Lung (tissue), 12 donors: Measurements from ENCODE around the gene LYSMD4. TPM values are rescaled to one million over a fixed set of nuclear protein-coding genes. Genes with fewer than 3 reads are reported as not detected.

Source experiments
- ATAC-seq: fragments of 200-7000 bp; cut with Tn5 transposase; one replicate; pipeline ENCODE4 v1.9.1; 2020; ENCODE audit warnings: moderate number of reproducible peaks; ENCODE audit not compliant: insufficient read depth, low FRiP score
- DNase-seq, 3 donors: peaks; one replicate each; pipeline ENCODE4 v3.0.0-alpha.2; 2013 to 2017
- H3K27ac ChIP-seq, 2 donors: one replicate each; pipeline ENCODE4 v1.5.1; 2013; ENCODE audit warnings: mild to moderate bottlenecking in 2 of 2, moderate library complexity in 2 of 2, control low read depth in 1 of 2, inconsistent platforms in 1 of 2, low read depth in 1 of 2, low read length in 1 of 2
- H3K27me3 ChIP-seq, 3 donors: one replicate each; pipeline ENCODE4 v1.5.1; 2013; ENCODE audit warnings: low read length in 2 of 3; ENCODE audit not compliant: control insufficient read depth in 3 of 3, insufficient read depth in 3 of 3
- H3K36me3 ChIP-seq, 4 donors: one replicate each; pipeline ENCODE4 v1.5.1; 2013; ENCODE audit warnings: low read length in 4 of 4, mild to moderate bottlenecking in 1 of 4, moderate library complexity in 1 of 4; ENCODE audit not compliant: control insufficient read depth in 4 of 4, insufficient read depth in 4 of 4
- H3K4me1 ChIP-seq, 5 donors: one replicate each; pipeline ENCODE4 v1.5.1; 2013; ENCODE audit warnings: low read length in 5 of 5, mild to moderate bottlenecking in 2 of 5, moderate library complexity in 1 of 5; ENCODE audit not compliant: control insufficient read depth in 5 of 5, insufficient read depth in 5 of 5
- H3K4me3 ChIP-seq: one replicate; pipeline ENCODE4 v1.5.1; 2013; ENCODE audit warnings: mild to moderate bottlenecking, control low read depth, moderate library complexity
- H3K9ac ChIP-seq, 2 donors: one replicate each; pipeline ENCODE4 v1.5.1; 2013; ENCODE audit warnings: low read length in 2 of 2, control low read depth in 1 of 2; ENCODE audit not compliant: insufficient read depth in 1 of 2
- H3K9me3 ChIP-seq, 4 donors: one replicate each; pipeline ENCODE4 v1.5.1; 2013; ENCODE audit warnings: low read length in 3 of 4, mild to moderate bottlenecking in 1 of 4, moderate library complexity in 1 of 4; ENCODE audit not compliant: control insufficient read depth in 4 of 4, insufficient read depth in 3 of 4
- WGBS, 2 donors: extraction: QIAGEN DNeasy Blood & Tissue Kit; methylation state at CpG; one replicate each; pipeline ENCODE4 v1.1.7; 2013; 5-methylcytosine and 5-hydroxymethylcytosine counted together
- polyA plus RNA-seq, 2 donors: library from polyadenylated mRNA; stranded (reverse); fragments of 200-250 nt; gene quantifications; one replicate each; pipeline ENCODE4 v1.2.1, GENCODE V29; 2013
- total RNA-seq, 2 donors: library from RNA; depleted of rRNA in 1 of 2; stranded (reverse); fragments of >200 nt in 1 of 2; gene quantifications; one replicate each; pipeline ENCODE4 v1.2.1, GENCODE V29; 2014 to 2021
- TF ChIP-seq, protein P1 (sequence below): IDR thresholded peaks from 2 replicates; pipeline ENCODE4 v1.5.1; 2012; ENCODE audit warnings: mild to moderate bottlenecking; ENCODE audit errors: control extremely low read depth, extremely low read depth
- donor health status: control.
- donor health status: control.
- donor health status: Bipolar disorder and iron deficiency.
- donor health status: healthy.
- donor health status: DM: yes; HTN: yes; CAD: no.

The LYSMD4 gene
- total and polyA plus RNA-seq, 4 donors = 3.7 to 12.4 (median 9.5) TPM

DNA sequence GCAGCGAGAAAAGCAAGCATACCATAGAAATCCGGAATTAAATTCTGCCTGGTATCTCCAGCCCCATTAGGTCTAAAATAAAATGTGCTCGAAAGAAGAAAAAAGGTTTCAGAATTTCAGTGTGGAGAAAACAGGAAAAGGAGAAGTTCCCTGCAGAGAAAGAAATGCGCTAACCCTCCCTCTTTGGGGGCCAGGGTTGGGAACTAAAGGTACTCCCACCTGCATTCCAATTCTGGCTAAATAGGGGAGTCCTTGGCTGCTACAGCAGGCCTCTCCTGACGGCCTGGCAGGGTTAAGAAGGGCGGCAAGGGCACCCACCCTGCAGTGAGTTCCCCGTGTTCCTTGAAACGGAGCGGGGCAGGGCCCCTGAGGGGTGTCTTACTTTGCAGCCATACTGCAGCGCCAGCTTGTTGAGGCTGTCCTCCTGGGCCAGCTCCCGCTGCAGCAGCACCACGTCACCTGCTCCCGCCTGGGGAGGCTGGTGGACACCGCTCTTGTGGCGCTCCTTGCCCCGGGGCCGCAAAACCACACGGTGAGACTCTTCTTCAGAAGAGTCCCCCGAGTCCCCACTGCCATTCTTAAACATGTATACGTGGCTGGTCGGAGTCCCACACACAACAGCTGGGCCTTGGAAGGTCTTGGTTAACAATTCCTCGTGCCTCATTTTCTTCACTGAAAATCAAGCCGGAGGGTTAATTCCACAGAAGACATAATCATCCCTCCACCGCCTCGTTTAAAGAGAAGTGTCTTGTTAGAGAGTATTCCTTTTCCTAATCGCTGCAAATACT, 1.7 kb downstream of the LYSMD4 start:
- Histone ChIP-seq H3K4me3 (no peak overlapping the region), H3K9ac (peak overlapping the region in 1 of 2 donors; percentile 75), H3K27me3 (no peaks in the 10 kb centered on the region), H3K36me3 (peaks cover 0 to 10% (median 2%) of the 10 kb centered on the region in 4 donors), H3K9me3 (no peaks in the 10 kb centered on the region), H3K4me1 (peaks cover 0 to 49% (median 20%) of the 10 kb centered on the region in 5 donors), H3K27ac (peak overlapping the region in 1 of 2 donors; percentile 2)
- 87 to 90% methylated on average over 26 of the region's 26 CpGs for WGBS, 2 donors
- TF ChIP-seq, protein P1, sequence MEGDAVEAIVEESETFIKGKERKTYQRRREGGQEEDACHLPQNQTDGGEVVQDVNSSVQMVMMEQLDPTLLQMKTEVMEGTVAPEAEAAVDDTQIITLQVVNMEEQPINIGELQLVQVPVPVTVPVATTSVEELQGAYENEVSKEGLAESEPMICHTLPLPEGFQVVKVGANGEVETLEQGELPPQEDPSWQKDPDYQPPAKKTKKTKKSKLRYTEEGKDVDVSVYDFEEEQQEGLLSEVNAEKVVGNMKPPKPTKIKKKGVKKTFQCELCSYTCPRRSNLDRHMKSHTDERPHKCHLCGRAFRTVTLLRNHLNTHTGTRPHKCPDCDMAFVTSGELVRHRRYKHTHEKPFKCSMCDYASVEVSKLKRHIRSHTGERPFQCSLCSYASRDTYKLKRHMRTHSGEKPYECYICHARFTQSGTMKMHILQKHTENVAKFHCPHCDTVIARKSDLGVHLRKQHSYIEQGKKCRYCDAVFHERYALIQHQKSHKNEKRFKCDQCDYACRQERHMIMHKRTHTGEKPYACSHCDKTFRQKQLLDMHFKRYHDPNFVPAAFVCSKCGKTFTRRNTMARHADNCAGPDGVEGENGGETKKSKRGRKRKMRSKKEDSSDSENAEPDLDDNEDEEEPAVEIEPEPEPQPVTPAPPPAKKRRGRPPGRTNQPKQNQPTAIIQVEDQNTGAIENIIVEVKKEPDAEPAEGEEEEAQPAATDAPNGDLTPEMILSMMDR = no peak
- DNase-seq (peak in 1 of 3 donors; percentile 21), ATAC-seq (no peak)

DNA sequence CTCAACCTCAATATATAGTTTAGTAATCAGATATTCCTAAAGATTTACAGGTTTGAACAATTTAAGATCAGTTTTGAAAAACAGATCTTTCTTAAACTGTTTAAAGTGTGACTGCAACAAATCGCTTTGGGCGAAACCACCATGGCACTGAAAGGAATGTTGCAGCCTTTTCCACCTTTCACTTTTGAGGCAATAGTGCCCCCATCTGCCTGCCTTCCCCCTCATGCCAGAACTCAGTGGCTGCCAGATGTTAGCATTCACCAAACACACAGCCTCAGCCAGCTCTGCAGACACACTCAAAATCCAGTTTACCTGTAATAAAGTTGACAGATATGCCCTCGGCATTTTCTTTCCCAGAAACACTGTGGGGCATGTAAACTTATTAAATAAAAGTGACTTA, 3.3 kb downstream of the LYSMD4 start:
- 70 to 91% methylated on average over 3 of the region's 3 CpGs for WGBS, 2 donors
- peak; percentile 75 to 89 (median 87) for DNase-seq
- ATAC-seq = no peak
- H3K27me3 ChIP-seq = no peaks in the 10 kb centered on the region
- no peaks in the 10 kb centered on the region for H3K9me3 ChIP-seq
- TF ChIP-seq, protein P1 = peak; percentile 51
- H3K4me3 ChIP-seq = no peak overlapping the region
- peaks cover 0 to 49% (median 20%) of the 10 kb centered on the region in 5 donors for H3K4me1 ChIP-seq
- no peak overlapping the region for H3K27ac ChIP-seq
- H3K36me3 ChIP-seq = peaks cover 0 to 10% (median 2%) of the 10 kb centered on the region in 4 donors
- H3K9ac ChIP-seq = no peak overlapping the region

DNA sequence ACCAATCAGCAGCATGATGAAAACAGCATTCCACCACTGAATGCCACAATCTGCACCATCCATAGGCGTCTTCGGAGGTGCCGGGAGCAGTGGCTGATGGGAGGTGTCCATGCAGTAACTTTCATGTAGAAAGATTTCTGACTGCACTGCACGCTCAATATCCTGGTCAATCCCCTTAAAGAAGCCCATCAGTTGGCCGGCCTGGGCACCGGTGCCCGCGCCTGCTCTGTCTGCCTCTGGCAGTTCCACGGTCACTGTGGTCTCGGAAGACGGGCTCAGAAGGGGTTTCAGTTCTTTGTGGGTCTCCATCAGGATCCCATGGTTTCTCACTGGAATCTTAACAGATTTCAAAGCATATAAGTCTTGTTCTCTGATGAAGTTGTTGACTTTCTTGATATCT, 3.9 kb downstream of the LYSMD4 start:
- H3K4me3 ChIP-seq = no peak overlapping the region
- no peak for DNase-seq
- 89 to 90% methylated on average over 11 of the region's 11 CpGs for WGBS, 2 donors
- no peak for ATAC-seq
- H3K27ac ChIP-seq = no peak overlapping the region
- peaks cover 0 to 49% (median 20%) of the 10 kb centered on the region in 5 donors for H3K4me1 ChIP-seq
- no peak overlapping the region for H3K9ac ChIP-seq
- TF ChIP-seq, protein P1 = no peak
- no peaks in the 10 kb centered on the region for H3K9me3 ChIP-seq
- no peaks in the 10 kb centered on the region for H3K27me3 ChIP-seq
- peaks cover 0 to 10% (median 2%) of the 10 kb centered on the region in 4 donors for H3K36me3 ChIP-seq
